Superior temporal gyrus (tissue), 1 donor: ENCODE results near the gene RSPH10B2.
A peak's percentile ranks its signal among the peaks of the same experiment; 100 is the strongest.
"Not testable (repeated sequence)": the region's sequence is repeated elsewhere in the genome, so short reads cannot be mapped to it uniquely, and the experiment has no call there.

ENCODE experiments used
- DNase-seq: peaks from one replicate; pipeline ENCODE4 v3.0.0-alpha.2; 2016; ENCODE audit errors: extremely low spot score

RSPH10B2 gene

DNA sequence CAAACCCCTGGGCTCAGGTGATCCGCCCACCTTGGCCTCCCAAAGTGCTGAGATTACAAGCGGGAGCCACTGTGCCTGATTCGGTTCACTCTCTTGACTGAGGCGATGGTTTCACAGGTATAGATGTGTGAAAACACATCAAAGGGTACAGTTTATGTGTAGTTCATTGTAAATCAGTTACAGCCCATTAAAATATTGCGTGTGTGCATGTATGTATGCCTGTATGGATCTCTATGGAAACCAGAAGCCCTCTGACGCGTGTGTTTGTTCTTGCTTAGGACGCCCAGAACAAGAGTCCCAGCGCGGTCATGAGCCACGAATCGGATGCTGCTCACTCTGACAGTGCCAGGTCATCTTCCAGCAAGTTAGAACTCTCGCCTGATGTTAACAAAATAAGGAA, 35.5 kb downstream of the RSPH10B2 start:
- DNase-seq = not testable (repeated sequence)

DNA sequence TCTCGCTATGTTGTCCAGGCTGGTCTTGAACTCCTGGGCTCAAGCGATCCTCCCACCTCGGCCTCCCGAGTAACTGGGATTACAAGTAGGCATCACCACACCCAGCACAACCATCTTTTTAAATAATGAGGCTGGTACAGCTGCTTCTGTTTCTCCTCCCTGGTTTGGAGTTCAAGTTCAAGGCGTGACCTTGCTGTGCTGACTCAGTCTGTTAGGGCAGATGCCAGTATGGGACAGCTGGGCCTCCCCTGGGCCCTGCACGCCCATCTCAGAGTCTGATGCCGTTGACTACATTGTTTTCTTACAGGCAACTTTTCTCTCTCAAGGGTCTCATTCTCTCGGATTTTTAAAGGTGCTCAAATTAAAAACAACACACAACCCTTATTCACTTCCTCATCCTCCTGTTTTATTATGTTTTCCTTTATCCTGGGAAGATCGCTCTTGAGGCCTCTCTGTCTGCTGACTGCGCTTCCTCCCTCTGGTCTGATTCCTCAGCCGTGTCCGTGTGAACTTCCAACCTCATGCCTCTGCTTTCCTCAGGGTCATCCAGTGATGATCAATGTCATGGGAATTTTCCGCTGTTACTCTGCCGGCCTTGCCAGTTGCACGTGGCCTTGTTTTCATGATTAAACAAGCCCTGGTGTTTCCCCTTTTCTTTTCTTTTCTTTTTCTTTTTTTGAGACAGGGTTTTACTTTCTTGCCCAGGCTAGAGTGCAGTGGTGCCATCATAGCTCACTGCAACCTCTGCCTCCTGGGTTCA, 38.4 kb downstream of the RSPH10B2 start:
- DNase-seq = not testable (repeated sequence)

DNA sequence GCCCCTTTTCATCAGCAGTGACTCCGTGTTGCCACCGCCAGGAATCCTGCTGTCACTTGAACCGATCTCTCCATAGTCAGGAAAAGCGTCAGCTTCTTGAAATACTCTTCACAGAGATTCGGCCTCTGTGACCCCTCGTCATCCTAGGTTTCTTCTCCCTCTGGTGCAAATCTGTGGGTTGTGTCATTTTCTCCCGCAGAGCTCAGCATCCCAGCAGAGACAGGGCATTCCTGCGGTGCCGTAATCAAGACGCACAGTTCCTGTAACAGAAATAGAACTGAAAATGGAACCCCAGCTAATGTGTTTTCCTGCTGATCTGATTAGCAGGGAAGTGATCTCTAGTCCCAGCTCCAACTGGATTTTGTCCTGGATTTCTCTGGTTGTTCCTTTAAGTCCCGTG, 40.4 kb downstream of the RSPH10B2 start:
- DNase-seq = not testable (repeated sequence)

DNA sequence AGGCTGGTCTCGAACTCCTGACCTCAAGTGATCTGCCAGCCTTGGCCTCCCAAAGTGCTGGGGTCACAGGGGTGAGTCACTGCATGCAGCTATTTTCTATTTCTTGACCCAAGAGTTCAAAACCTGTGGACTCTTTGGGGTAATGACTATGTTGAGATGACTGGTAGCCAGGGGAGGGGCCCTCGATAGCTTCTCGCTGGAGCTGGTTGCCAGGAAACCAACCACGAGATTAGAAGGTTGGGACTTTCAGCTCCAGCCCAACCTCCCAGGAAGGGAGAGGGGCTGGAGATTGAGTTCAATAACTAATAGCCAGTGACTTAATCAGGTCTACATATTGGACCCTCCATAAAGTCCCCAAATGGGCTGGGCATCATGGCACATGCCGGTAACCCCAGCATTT, 43.3 kb downstream of the RSPH10B2 start:
- not testable (repeated sequence) for DNase-seq

DNA sequence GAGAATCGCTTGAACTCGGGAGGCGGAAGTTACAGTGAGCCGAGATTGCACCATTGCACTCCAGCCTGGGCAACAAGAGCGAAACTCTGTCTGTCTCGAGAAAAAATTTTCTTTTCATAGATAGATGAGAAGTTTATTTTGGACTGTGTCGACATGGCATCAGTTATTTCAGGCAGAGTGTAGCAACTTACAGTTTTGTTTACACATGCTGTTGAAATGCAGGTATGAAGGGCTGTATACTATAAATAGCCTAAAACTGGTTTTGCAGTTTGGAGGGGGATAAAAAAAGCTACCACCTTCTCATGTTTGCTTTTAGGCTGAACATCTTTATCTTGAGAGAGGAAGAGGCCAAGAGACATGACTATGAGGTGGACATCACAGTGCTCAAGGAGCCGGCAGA, 44.1 kb downstream of the RSPH10B2 start:
- not testable (repeated sequence) for DNase-seq

DNA sequence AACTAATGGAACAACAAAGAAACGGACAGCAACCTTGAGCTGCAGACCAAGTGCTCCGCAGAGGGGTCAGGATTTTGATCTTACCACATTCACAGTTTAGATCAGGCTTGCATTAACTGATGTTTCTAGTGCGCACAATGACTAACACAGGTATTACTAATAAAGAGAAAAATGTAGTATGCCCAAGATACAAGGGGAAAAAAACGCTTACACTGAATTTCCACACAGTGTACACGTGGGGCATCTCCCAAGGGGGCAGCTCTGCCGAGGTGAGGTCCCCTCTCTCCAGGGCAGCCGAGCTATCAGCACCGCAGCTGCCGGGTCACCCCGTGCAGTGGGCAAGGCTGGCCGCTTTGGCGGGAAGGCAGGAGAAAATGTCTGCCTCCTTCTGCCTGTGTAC, 46.0 kb downstream of the RSPH10B2 start:
- DNase-seq = not testable (repeated sequence)

DNA sequence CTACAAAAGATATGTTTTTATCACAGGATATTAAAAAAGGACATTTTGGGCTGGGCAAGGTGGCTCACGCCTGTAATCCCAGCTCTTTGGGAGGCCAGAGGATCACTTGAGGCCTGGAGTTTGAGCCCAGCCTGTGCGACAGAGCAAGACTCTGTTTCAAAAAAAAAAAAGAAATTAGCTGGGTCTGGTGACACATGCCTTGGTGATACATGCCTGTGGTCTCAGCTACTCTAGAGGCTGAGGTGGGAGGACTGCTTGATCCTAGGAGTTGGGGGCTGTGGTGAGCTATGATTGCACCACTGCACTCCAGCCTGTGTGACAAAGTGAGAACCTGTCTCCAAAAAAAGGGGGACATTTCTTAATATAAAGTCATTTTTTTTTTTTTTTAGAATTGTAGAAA, 46.4 kb downstream of the RSPH10B2 start:
- DNase-seq = not testable (repeated sequence)

DNA sequence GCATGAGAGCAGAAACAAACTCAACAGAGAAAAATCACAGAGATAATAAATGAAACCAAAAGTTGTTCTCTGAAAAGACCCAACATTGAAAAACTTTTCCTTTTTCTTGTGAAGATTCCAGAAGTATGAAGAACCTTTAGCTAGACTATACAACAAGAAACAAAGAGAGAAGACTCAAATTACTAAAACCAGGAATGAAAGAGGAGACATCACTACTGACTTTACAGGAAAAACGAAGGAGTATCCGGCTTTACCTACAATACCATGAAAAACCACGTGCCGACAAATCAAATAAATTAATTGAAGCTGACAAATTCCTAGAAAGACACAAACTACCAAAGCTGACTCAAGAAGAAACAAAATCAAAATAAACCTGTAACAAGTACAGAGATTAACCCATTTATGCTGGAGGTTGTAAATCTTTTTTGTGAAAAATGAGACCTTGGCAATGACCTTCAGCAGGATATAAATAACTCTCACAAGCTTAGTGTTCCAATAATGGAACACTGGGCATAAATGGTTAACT, 53.6 kb downstream of the RSPH10B2 start:
- DNase-seq = not testable (repeated sequence)

DNA sequence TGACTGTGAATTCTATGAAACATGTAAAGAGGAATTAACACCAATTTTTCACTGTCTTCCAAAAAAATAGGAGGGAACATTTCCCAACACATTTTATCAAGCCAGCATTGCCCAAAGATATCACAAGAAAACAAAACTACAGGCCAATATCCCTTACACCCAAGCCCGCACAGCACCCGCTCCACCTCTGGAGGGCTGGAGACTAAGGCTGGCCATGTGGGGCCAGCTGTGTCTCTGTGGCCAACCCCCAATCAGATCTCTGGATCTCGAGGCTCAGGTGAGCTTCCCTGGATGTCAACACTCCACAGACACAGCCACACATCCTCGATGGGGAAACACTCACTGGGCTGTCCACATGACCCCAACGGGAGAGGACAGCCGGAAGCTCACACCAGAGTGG, 54.1 kb downstream of the RSPH10B2 start:
- DNase-seq = not testable (repeated sequence)

DNA sequence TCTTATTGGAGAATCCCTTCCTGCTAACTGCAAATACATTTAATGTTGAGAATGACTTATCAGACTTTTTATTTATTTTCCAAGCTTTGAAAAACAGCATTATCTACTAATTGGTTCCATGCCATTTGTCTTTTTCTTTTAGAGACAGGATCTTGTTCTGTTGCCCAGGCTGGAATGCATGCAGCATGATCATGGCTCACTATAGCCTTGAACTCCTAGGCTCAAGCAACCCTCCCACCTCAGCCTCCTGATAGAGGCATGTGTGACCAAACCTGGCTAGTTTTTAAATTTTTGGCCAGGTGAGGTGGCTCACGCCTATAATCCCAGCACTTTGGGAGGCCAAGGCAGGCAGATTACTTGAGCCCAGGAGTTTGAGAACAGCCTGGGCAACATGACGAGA, 59.1 kb downstream of the RSPH10B2 start:
- DNase-seq = not testable (repeated sequence)

DNA sequence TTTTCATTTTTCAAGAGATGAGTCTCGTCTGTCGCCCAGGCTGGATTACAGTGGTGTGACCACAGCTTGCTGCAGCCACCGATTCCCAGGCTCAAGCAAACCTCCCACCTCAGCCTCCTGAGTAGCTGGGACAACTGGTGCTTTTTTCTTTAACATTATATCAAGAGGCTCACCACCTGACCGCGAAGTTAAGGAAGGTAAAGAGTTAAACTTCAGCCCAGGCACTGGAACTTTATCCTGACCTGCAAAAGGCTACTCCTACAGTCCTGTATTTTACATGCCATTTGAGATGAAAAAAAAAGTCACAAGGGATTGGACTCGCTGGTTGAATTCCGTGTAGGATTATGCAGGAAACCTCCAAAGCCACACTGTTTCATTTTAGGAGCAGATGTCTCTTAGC, 61.6 kb downstream of the RSPH10B2 start:
- DNase-seq = not testable (repeated sequence)

DNA sequence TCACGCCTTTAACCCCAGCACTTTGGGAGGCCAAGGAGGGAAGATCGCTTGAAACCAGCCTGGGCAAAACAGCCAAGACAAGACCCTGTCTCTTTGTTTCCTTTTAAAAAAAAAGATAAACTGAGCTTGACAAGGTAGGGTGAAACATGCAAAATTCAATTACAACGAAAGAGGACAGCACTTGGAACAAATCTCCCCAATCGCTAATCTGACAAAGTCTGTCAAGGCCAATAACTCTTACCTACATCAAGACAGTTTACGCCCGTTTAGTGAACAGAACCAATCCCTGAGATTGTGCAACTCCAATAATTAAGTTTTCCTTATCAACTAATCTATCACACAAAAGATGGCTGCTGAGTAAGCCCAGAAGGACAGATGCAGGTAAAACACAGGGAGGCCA, 67.7 kb downstream of the RSPH10B2 start:
- not testable (repeated sequence) for DNase-seq

DNA sequence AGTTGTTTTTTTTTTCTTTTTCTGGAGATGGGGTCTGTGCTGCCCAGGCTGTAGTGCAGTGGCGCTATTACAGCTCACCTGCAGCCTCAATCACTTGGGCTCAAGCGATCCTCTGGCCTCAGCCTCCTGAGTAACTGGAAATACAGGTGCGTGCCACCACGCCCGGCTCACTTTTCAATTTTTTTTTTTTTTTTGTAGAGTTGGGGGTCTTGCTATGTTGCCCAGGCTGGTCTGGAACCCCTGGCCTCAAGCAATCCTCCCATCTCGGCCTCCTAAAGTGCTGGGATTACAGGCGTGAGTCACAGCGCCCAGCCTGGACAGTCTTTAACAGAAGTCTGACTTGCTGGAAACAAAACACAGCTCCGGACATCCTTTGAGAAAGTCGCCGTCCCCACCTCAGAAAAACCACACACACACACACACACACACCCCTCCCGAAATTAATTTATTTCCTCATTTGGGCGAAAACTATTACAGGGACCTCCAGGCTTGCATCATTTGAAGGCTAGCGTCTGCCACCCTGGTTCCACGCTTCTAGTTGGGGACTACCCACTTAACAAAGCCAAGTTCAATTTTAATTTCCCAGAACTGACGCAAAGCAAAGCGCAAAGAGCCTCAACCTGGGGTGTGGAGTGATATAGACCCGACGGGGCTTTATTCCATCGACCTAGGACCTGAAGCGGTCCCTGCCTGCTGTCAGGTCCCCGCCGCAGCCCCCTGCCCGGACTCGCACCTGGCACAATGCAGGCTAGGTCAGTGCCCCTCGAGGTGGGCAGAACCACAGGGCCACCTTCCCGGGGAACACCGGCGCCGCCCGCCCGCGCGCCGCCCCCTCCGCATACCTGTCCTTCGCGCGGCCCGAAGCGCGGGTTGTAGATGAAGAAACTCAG, 71.6 kb downstream of the RSPH10B2 start:
- DNase-seq = not testable (repeated sequence)

DNA sequence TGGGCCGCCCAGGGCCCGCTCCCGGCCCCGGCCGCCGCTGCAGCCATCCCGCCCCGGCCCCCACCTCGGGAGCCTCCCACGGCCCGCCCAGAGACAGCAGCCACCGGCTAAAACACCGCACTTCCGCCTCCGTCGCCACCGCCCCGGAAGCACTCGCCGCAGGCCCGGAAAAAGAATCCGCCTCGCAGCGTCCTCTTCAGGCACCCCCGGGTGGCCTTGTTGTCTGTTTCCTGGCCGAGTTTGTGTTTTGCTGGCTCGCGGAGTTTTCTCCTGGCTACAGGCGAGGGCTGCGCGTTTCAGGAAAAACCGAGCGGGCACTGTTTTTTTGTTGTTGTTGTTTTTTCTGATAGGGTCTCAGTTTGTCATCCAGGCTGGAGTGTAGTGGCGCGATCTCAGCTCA, 72.2 kb downstream of the RSPH10B2 start, which contains the start of gene CCZ1B:
CCZ1B (minus strand) TSS at position 125 of the 400 bp plus-strand sequence; CDS start at position 47, 78 bp downstream.
- DNase-seq = peak; percentile 90

DNA sequence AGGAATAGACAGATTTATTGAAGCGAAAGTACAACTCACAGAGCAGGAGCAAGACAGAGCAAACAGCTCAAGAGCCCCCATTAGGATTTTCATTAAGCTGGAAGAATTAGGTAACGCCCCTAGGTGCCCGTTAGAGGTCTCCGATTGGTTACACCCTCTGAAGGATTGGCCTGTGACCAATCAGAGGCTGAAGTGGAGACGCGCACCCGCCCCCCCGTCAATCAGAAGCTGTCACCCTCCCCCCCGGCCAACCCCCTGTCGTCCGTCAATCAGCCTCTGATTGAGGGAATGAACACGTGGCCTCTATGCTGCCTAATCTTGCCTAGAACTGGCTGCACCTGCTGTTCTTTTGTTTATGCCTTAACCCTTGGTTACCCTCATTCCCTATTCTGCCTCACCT, 73.3 kb downstream of the RSPH10B2 start:
- DNase-seq = not testable (repeated sequence)

DNA sequence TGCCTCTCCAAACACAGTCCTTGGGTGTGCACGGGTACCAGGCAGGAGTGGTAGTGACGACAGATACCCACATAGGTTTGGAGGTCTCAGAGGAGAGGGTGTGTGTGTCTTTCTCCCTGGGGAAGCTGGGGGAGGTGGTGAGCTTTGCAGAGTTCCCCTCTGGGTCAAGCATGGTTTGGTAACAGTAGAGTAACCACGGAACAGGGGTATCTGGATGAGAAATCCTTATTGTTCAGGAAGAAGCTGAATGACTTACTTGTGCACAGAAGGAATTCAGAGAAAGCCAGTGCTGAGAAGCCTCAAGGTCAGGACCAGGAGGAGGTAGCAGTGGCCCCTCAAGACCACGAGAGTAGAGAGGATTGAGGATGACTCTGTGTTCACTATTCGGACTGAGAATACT, 75.7 kb downstream of the RSPH10B2 start:
- not testable (repeated sequence) for DNase-seq

DNA sequence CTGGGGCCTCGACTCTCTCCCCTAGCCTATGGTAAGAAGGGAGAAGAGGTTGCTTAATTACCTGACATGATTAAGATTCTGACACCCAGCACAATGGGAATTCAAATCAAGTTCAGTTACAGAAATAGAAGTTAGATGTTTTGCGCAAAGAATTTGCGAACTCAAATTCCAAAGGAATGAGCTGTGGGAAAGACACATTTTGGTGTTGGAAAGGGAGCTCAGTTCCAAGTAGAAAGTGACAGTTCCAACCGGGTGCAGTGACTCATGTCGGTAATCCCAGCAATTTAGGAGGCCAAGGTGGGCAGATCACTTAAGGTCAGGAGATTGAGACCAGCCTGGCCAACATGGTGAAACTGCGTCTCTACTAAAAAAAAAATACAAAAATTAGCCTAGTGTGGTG, 76.1 kb downstream of the RSPH10B2 start:
- DNase-seq = not testable (repeated sequence)

DNA sequence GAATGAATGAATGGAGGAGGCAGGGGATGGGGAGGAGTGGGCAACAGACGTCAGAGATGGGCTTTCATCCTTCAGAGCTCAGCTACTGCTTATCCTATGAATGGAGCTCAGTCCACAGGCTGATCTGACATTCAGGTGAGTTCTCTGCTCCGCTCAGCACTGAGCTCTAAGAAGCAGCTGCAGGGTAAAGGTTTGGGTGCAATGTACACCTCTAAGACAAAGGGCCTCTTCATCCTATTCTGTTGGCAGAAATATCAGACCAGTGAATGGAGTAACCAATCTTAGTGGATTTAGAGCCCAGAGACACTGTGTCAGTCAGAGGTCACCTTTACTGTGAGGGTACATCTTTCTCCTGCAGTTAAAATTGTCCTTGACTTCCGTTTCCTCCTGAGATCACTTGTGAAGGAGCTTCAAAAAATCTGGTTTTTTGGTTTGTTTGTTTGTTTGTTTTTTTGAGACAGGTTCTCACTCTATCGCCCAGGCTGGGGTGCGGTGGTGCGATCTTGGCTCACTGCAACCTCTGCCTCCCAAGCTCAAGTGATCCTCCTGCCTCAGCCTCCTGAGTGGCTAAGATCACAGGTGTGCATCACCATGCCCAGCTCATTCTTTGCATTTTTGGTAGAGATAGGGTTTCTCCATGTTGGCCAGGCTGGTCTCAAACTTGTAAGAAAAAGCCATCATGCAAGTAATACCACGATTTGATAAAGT, 77.3 kb downstream of the RSPH10B2 start:
- DNase-seq = no peak

DNA sequence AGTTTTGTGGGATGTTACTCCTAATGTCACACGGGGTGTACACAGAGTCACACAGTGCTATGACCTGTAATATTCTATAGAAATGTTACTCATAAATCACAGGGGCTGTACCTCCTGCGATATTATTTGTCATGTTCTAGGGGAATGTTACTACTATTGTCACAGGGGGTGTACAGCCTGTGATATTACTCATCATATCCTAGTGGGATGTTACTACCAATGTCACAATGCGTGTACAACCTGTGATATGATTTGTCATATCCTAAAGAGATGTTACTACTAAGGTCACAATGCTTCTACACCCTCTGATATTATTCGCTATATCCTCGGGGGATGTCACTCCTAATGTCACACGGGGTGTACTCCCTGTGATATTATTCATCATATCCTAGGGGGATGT, 79.7 kb downstream of the RSPH10B2 start:
- no peak for DNase-seq

DNA sequence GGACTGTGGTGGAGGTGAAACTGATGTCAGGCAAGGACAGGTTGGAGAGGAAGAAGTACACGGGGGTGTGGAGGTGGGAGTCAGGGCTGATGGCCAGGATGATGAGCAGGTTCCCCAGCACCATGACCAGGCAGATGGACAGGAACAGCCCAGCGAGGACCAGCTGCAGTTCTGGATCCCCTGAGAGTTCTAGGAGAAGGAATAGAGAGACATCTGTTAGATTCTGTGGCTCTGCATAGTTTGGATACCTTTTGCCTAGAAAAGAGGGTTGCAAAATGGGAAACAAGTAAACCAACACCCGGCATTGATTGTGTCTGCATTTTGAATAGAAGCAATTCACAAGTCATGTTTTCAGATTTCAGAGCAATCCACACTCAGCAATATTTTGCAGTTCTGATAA, 81.6 kb downstream of the RSPH10B2 start:
- not testable (repeated sequence) for DNase-seq

DNA sequence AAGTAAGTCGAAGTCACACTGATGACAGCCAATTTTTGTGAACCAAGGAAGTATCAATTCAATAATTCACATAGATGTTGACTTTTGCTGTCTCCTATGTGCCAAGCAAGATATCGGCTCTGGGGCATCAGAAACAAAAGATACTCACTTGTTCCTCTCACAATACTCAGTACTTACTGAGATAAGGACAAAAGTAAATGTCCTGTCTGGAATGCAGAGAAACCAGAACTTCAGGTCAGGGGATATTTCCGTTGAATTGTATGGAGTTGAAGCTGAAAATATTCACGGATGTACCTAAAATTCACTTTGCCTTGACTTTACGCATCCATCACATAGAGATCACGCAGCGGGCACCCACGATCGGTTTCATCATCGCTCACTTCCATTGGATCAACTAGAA, 83.2 kb downstream of the RSPH10B2 start:
- not testable (repeated sequence) for DNase-seq
